WTC11 (cell line): ENCODE data around the gene MAGEE1. TPM values are rescaled to one million over a fixed set of nuclear protein-coding genes. Genes with fewer than 3 reads are reported as not detected.

Experiments used
- ATAC-seq: fragments of 200-7000 bp; cut with Tn5 transposase; 2 replicates; pipeline ENCODE4 v1.10.0; 2021; ENCODE audit warnings: mild to moderate bottlenecking, moderate library complexity
- CTCF ChIA-PET: fragments of 300-600 bp; sonication (Branson Sonifier 250); formaldehyde crosslinking; loops from one replicate; lab custom pipeline; 2021; ENCODE audit warnings: antibody characterized with exemption; lab: Charles Lee
- POLR2A ChIA-PET: fragments of 350-600 bp; sonication (Branson Sonifier 250); formaldehyde crosslinking; loops from one replicate; lab custom pipeline; 2021; ENCODE audit warnings: antibody characterized with exemption; lab: Charles Lee
- DNase-seq: peaks from one replicate; pipeline ENCODE4 v3.0.0; 2021; ENCODE audit warnings: low spot score
- H3K27ac Mint-ChIP-seq: 2 replicates; pipeline ENCODE4 v1.8.0; 2021; ENCODE audit warnings: mixed read lengths
- H3K27me3 Mint-ChIP-seq: 2 replicates; pipeline ENCODE4 v1.8.0; 2021; ENCODE audit warnings: low read depth, mild to moderate bottlenecking, moderate library complexity, mixed read lengths
- H3K36me3 Mint-ChIP-seq: 2 replicates; pipeline ENCODE4 v1.8.0; 2021; ENCODE audit warnings: mixed read lengths
- H3K4me1 Mint-ChIP-seq: 2 replicates; pipeline ENCODE4 v1.8.0; 2022; ENCODE audit warnings: mixed read lengths
- H3K4me3 Mint-ChIP-seq: 2 replicates; pipeline ENCODE4 v1.8.0; 2021; ENCODE audit warnings: mild to moderate bottlenecking, moderate library complexity, mixed read lengths
- H3K9me3 Mint-ChIP-seq: 2 replicates; pipeline ENCODE4 v1.8.0; 2021; ENCODE audit warnings: mixed read lengths
- ATF1 ChIP-seq: sonication (generic); formaldehyde crosslinking; IDR thresholded peaks from 2 replicates; pipeline ENCODE4 v1.8.1; 2023; ENCODE audit warnings: mild to moderate bottlenecking, moderate library complexity, missing genetic modification reagents
- ATF3 ChIP-seq: sonication (generic); formaldehyde crosslinking; conservative IDR thresholded peaks from 2 replicates; pipeline ENCODE4 v1.8.1; 2022; ENCODE audit warnings: mild to moderate bottlenecking, missing genetic modification reagents
- CBFB ChIP-seq: sonication (generic); formaldehyde crosslinking; IDR thresholded peaks from 2 replicates; pipeline ENCODE4 v1.8.1; 2022; ENCODE audit warnings: mild to moderate bottlenecking, low read depth, missing genetic modification reagents
- ELF4 ChIP-seq: sonication (generic); formaldehyde crosslinking; IDR thresholded peaks from 2 replicates; pipeline ENCODE4 v1.8.1; 2022; ENCODE audit warnings: low read depth, mild to moderate bottlenecking, moderate library complexity, missing genetic modification reagents
- EMX1 ChIP-seq: fragments of 250-450 bp; sonication (Bioruptor Pico); IDR thresholded peaks from 2 replicates; pipeline ENCODE4 v1.8.0; 2021; ENCODE audit warnings: mild to moderate bottlenecking
- ERG ChIP-seq: fragments of 250-450 bp; sonication (Bioruptor Pico); IDR thresholded peaks from 2 replicates; pipeline ENCODE4 v1.8.0; 2021; ENCODE audit warnings: mild to moderate bottlenecking
- FOXJ3 ChIP-seq: sonication (generic); formaldehyde crosslinking; IDR thresholded peaks from 2 replicates; pipeline ENCODE4 v1.9.0; 2021; ENCODE audit warnings: missing genetic modification reagents, mild to moderate bottlenecking, borderline replicate concordance
- GABPB1 ChIP-seq: sonication (generic); formaldehyde crosslinking; IDR thresholded peaks from 2 replicates; pipeline ENCODE4 v1.8.1; 2023; ENCODE audit warnings: mild to moderate bottlenecking, missing genetic modification reagents
- GTF2I ChIP-seq: fragments of 250-450 bp; sonication (Bioruptor Pico); conservative IDR thresholded peaks from 2 replicates; pipeline ENCODE4 v1.4.0; 2021; ENCODE audit warnings: mild to moderate bottlenecking
- IRF2 ChIP-seq: sonication (generic); formaldehyde crosslinking; IDR thresholded peaks from 2 replicates; pipeline ENCODE4 v1.8.0; 2022; ENCODE audit warnings: low read depth, missing genetic modification reagents, borderline replicate concordance
- JUN ChIP-seq: sonication (generic); formaldehyde crosslinking; IDR thresholded peaks from 2 replicates; pipeline ENCODE4 v1.8.0; 2023; ENCODE audit warnings: mild to moderate bottlenecking, missing genetic modification reagents
- KAT7 ChIP-seq: sonication (generic); formaldehyde crosslinking; IDR thresholded peaks from 2 replicates; pipeline ENCODE4 v1.8.1; 2023; ENCODE audit warnings: missing genetic modification reagents, mild to moderate bottlenecking, borderline replicate concordance
- MAX ChIP-seq: sonication (generic); formaldehyde crosslinking; IDR thresholded peaks from 2 replicates; pipeline ENCODE4 v1.8.0; 2022; ENCODE audit warnings: mild to moderate bottlenecking, missing genetic modification reagents
- NFE2L1 ChIP-seq: sonication (generic); formaldehyde crosslinking; IDR thresholded peaks from 2 replicates; pipeline ENCODE4 v1.8.1; 2023; ENCODE audit warnings: missing genetic modification reagents
- PRRX2 ChIP-seq: fragments of 250-450 bp; sonication (Bioruptor Pico); IDR thresholded peaks from 2 replicates; pipeline ENCODE4 v1.8.0; 2021; ENCODE audit warnings: mild to moderate bottlenecking
- RORB ChIP-seq: fragments of 250-450 bp; sonication (Bioruptor Pico); IDR thresholded peaks from 2 replicates; pipeline ENCODE4 v1.9.0; 2021; ENCODE audit warnings: mild to moderate bottlenecking
- ZNF121 ChIP-seq: sonication (generic); formaldehyde crosslinking; IDR thresholded peaks from 2 replicates; pipeline ENCODE4 v1.8.0; 2023; ENCODE audit warnings: missing genetic modification reagents
- ZNF416 ChIP-seq: fragments of 250-450 bp; sonication (Bioruptor Pico); IDR thresholded peaks from 2 replicates; pipeline ENCODE4 v1.9.0; 2021; ENCODE audit warnings: mild to moderate bottlenecking, inconsistent platforms
- ZNF512 ChIP-seq: sonication (generic); formaldehyde crosslinking; IDR thresholded peaks from 2 replicates; pipeline ENCODE4 v1.8.1; 2022; ENCODE audit warnings: missing genetic modification reagents, borderline replicate concordance
- ZSCAN18 ChIP-seq: fragments of 250-450 bp; sonication (Bioruptor Pico); IDR thresholded peaks from 2 replicates; pipeline ENCODE4 v2.1.2; 2022; ENCODE audit warnings: mild to moderate bottlenecking, moderate library complexity
- total RNA-seq: library from RNA; stranded (reverse); gene quantifications from 3 replicates; pipeline ENCODE4 v1.2.3, GENCODE V29; 2021
- TF ChIP-seq, protein P1 (sequence below): sonication (generic); formaldehyde crosslinking; IDR thresholded peaks from 2 replicates; pipeline ENCODE4 v1.8.0; 2023; ENCODE audit warnings: missing genetic modification reagents
- TF ChIP-seq, protein P2 (sequence below): sonication (generic); formaldehyde crosslinking; IDR thresholded peaks from 2 replicates; pipeline ENCODE4 v1.8.1; 2023; ENCODE audit warnings: mild to moderate bottlenecking, missing genetic modification reagents, borderline replicate concordance
- TF ChIP-seq, protein P3 (sequence below): fragments of 250-450 bp; sonication (Bioruptor Pico); conservative IDR thresholded peaks from 2 replicates; pipeline ENCODE4 v1.9.0; 2021; ENCODE audit warnings: mild to moderate bottlenecking

Gene MAGEE1
- total RNA-seq, 1 experiment from 2014 or later = 9.2 TPM

DNA sequence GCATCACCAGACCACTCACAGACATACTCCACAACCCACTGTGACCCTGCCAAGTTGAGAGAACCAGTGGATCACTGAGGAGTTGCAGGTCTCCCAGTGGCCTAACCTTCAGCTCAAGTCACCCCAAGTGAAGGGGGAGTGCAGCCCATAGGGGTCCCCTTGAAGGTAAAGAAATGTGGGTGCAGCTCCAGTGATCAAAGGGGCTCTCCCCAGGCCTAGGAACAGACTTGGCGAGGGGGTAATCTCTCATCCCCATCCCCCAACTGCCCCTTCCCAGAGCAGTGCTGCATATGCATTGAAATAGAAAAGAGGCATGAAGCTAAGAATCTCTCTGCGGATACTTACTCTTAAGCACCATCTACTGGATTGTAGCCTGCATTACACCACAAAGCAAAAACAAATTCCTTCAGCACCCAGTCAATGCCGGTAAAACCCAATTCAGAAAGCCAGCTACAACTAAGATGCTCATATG lies 27.0 kb downstream of the MAGEE1 start:
- POLR2A ChIA-PET = interaction anchor here (0.9 kb wide), 1 partner anchor 176 kb away, joined by 3 read pairs; no protein-coding TSS in a partner anchor
- Mint-ChIP-seq H3K4me3 (no peak overlapping the region; the same call in 1 of the 2 replicates), H3K27ac (peak overlapping the region; percentile 83; the same call in 1 of the 2 replicates), H3K27me3 (no peaks in the 10 kb centered on the region), H3K4me1 (peaks cover 39% of the 10 kb centered on the region), H3K9me3 (0 out of 2 replicates have a peak, but pooled peaks cover 6% of the 10 kb centered on the region), H3K36me3 (no peaks in the 10 kb centered on the region)
- TF ChIP-seq JUN (CRISPR knock-in tag) (no peak), ZSCAN18 (CRISPR knock-in tag) (no peak), PRRX2 (no peak), GTF2I (no peak), RORB (CRISPR knock-in tag) (no peak), ERG (no peak), KAT7 (CRISPR knock-in tag) (no peak)
- TF ChIP-seq, protein P1, sequence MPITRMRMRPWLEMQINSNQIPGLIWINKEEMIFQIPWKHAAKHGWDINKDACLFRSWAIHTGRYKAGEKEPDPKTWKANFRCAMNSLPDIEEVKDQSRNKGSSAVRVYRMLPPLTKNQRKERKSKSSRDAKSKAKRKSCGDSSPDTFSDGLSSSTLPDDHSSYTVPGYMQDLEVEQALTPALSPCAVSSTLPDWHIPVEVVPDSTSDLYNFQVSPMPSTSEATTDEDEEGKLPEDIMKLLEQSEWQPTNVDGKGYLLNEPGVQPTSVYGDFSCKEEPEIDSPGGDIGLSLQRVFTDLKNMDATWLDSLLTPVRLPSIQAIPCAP (CRISPR knock-in tag) = no peak
- ATAC-seq (peak; percentile 84), DNase-seq (peak; percentile 12)
- CTCF ChIA-PET = interaction anchor here (0.8 to 2.3 kb wide), 8 partner anchors 8 to 176 kb away, joined by 3 to 36 read pairs (median 5); partner anchors contain the start of gene MAGEE1

GRCh38 chrX:76477353-76477752 lies 49.8 kb downstream of the MAGEE1 start:
- Mint-ChIP-seq H3K27me3 (peaks cover 2% of the 10 kb centered on the region; the same call in 1 of the 2 replicates), H3K4me3 (no peak overlapping the region), H3K36me3 (0 out of 2 replicates have a peak, but pooled peaks cover 4% of the 10 kb centered on the region), H3K9me3 (peaks cover 20% of the 10 kb centered on the region), H3K4me1 (no peaks in the 10 kb centered on the region), H3K27ac (no peak overlapping the region)
- ATAC-seq = no peak
- no peak for DNase-seq
- POLR2A ChIA-PET = no interaction called here
- CTCF ChIA-PET = no interaction called here
- TF ChIP-seq ZNF121 = no peak
- no peak for TF ChIP-seq ZNF416 (CRISPR knock-in tag)
- TF ChIP-seq MAX = no peak
- TF ChIP-seq, protein P1 (CRISPR knock-in tag) = no peak
- TF ChIP-seq NFE2L1 = no peak
- TF ChIP-seq, protein P2, sequence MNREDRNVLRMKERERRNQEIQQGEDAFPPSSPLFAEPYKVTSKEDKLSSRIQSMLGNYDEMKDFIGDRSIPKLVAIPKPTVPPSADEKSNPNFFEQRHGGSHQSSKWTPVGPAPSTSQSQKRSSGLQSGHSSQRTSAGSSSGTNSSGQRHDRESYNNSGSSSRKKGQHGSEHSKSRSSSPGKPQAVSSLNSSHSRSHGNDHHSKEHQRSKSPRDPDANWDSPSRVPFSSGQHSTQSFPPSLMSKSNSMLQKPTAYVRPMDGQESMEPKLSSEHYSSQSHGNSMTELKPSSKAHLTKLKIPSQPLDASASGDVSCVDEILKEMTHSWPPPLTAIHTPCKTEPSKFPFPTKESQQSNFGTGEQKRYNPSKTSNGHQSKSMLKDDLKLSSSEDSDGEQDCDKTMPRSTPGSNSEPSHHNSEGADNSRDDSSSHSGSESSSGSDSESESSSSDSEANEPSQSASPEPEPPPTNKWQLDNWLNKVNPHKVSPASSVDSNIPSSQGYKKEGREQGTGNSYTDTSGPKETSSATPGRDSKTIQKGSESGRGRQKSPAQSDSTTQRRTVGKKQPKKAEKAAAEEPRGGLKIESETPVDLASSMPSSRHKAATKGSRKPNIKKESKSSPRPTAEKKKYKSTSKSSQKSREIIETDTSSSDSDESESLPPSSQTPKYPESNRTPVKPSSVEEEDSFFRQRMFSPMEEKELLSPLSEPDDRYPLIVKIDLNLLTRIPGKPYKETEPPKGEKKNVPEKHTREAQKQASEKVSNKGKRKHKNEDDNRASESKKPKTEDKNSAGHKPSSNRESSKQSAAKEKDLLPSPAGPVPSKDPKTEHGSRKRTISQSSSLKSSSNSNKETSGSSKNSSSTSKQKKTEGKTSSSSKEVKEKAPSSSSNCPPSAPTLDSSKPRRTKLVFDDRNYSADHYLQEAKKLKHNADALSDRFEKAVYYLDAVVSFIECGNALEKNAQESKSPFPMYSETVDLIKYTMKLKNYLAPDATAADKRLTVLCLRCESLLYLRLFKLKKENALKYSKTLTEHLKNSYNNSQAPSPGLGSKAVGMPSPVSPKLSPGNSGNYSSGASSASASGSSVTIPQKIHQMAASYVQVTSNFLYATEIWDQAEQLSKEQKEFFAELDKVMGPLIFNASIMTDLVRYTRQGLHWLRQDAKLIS (CRISPR knock-in tag) = no peak
- TF ChIP-seq IRF2 (CRISPR knock-in tag) = no peak
- TF ChIP-seq EMX1 (CRISPR knock-in tag) = no peak
- TF ChIP-seq ATF1 (CRISPR knock-in tag) = no peak
- no peak for TF ChIP-seq FOXJ3 (CRISPR knock-in tag)
- TF ChIP-seq ATF3 = no peak
- TF ChIP-seq, protein P3, sequence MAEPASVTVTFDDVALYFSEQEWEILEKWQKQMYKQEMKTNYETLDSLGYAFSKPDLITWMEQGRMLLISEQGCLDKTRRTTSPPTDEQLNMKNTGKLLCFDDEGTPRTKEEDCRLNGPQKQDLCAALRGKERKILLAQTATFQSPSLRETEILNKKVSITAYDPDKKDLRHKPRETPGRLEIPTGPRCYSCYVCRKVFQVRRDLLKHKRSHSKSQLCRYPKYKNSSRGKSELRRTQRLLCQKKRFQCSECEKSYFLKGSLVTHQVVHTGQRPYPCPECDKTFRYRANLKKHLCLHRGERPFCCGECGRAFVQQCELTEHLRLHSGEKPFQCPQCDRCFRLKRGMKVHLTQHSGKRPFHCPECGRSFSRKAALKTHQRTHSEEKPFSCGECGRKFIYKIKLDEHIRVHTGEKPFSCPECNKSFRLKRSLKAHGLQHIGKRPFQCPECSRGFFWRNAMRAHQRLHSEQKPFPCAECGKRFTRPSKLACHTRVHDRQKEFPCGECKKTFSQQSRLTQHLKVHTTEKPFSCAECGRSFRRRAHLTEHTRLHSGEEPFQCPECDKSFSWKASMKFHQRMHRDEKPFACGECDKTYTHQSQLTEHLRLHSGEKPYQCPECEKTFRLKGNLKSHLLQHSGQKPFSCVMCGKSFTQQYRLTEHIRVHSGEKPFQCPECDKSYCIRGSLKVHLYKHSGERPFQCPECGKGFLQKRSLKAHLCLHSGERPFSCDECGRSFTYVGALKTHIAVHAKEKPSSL (CRISPR knock-in tag) = no peak
- TF ChIP-seq CBFB (CRISPR knock-in tag) = no peak
- TF ChIP-seq ELF4 (CRISPR knock-in tag) = no peak
- no peak for TF ChIP-seq GABPB1
- TF ChIP-seq ZNF512 = no peak
